Measurements from ENCODE around the gene ZFC3H1.

DNA sequence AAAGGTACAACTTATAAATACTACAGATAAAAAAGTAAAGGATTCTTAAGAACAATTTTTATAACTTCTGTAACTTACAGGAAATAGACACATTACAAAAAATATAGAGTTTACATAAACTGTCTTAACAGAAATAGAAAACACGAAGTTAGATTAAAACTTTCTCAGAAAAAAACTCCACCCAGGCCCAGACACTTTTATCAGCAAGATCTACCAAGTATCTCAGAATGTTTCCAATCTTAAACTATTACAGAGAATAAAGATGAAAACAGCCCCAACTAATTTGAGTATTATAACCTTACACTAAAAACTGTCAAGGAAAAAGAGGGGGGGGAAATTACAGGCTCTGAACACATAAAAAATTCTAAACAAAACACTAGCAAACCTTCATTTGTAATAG is 8.2 kb downstream of the ZFC3H1 start:
- TF ChIP-seq EZH2 (IDR thresholded peaks at IDR 0.05) = no peak
- no peak for TF ChIP-seq POLR2AphosphoS5 (IDR thresholded peaks at IDR 0.05; ENCODE audit: borderline replicate concordance, low read depth, low read length)
- no peak for TF ChIP-seq FOXP2 (optimal IDR thresholded peaks at IDR 0.05; ENCODE audit: control extremely low read depth, extremely low read length, insufficient read depth)
